NCI-H146 treated with DMSO at 0.1 percent for 48 hours (cell line): ENCODE results near the gene NAA80.
"Not testable (repeated sequence)": the region's sequence is repeated elsewhere in the genome, so short reads cannot be mapped to it uniquely, and the experiment has no call there.

Experiments
- DNase-seq: peaks from one replicate; lab custom pipeline; 2025; ENCODE audit not compliant: unreplicated experiment; lab: John Stamatoyannopoulos, UW

Gene NAA80

GRCh38 chr3:50271314-50271936 lies 27.8 kb downstream of the NAA80 start:
- no peak for DNase-seq

GRCh38 chr3:50270422-50271224 lies 28.6 kb downstream of the NAA80 start:
- DNase-seq = no peak

GRCh38 chr3:50269977-50270413 lies 29.2 kb downstream of the NAA80 start:
- no peak for DNase-seq

- DNase-seq = no peak
Observed at GRCh38 chr3:50269460-50269859, 29.7 kb downstream of the NAA80 start.

- no peak for DNase-seq
Observed at GRCh38 chr3:50268703-50269451, 30.3 kb downstream of the NAA80 start, which contains the start of gene SEMA3B. Gene SEMA3B (plus strand): TSS chr3:50269147. CDS start chr3:50269241, 94 bp downstream.

GRCh38 chr3:50268276-50268675 lies 30.9 kb downstream of the NAA80 start:
- no peak for DNase-seq

GRCh38 chr3:50267280-50267913 lies 31.8 kb downstream of the NAA80 start:
- peak; percentile 16 for DNase-seq

- DNase-seq = no peak
Observed at GRCh38 chr3:50266836-50267235, 32.4 kb downstream of the NAA80 start.

GRCh38 chr3:50266017-50266416 lies 33.2 kb downstream of the NAA80 start:
- DNase-seq = no peak

GRCh38 chr3:50265571-50265970 lies 33.6 kb downstream of the NAA80 start:
- DNase-seq = no peak

GRCh38 chr3:50264964-50265485 lies 34.2 kb downstream of the NAA80 start:
- no peak for DNase-seq

- no peak for DNase-seq
Observed at GRCh38 chr3:50264383-50264963, 34.7 kb downstream of the NAA80 start.

GRCh38 chr3:50263478-50264382 lies 35.5 kb downstream of the NAA80 start:
- DNase-seq = no peak

- DNase-seq = no peak
Observed at GRCh38 chr3:50262778-50263177, 36.4 kb downstream of the NAA80 start.

GRCh38 chr3:50262200-50262599 lies 37.0 kb downstream of the NAA80 start:
- not testable (repeated sequence) for DNase-seq

- no peak for DNase-seq
Observed at GRCh38 chr3:50261505-50261904, 37.7 kb downstream of the NAA80 start.

- DNase-seq = no peak
Observed at GRCh38 chr3:50260942-50261441, 38.2 kb downstream of the NAA80 start.

GRCh38 chr3:50260027-50260941 lies 38.9 kb downstream of the NAA80 start:
- peak; percentile 39 for DNase-seq
